AG04449 (cell line): ENCODE results near the gene COLEC12.
A peak's percentile ranks its signal among the peaks of the same experiment; 100 is the strongest.

ENCODE experiments used
- CTCF ChIA-PET: fragments of 350-600 bp; formaldehyde crosslinking; extraction: SDS; loops from one replicate; lab custom pipeline; 2021; ENCODE audit warnings: antibody characterized with exemption; lab: Yijun Ruan, JAX
- POLR2A ChIA-PET: fragments of 400-600, 350-600 bp; formaldehyde crosslinking; extraction: SDS; loops from one replicate; lab custom pipeline; 2020; ENCODE audit warnings: antibody characterized with exemption, inconsistent platforms; lab: Yijun Ruan, JAX
- DNase-seq: peaks from one replicate; pipeline ENCODE4 v3.0.0-alpha.2; 2010; ENCODE audit warnings: low read depth, low spot score
- H3K4me3 ChIP-seq: 2 replicates; pipeline ENCODE4 v1.5.1; 2011; ENCODE audit warnings: low read depth, mild to moderate bottlenecking, control low read depth, low read length
- TF ChIP-seq, protein P1 (sequence below): IDR thresholded peaks from one replicate; pipeline ENCODE4 v1.5.1; 2011; ENCODE audit warnings: mild to moderate bottlenecking, moderate library complexity, low read length, control low read depth, inconsistent platforms; ENCODE audit not compliant: insufficient read depth; ENCODE audit errors: missing control alignments

Gene COLEC12

DNA sequence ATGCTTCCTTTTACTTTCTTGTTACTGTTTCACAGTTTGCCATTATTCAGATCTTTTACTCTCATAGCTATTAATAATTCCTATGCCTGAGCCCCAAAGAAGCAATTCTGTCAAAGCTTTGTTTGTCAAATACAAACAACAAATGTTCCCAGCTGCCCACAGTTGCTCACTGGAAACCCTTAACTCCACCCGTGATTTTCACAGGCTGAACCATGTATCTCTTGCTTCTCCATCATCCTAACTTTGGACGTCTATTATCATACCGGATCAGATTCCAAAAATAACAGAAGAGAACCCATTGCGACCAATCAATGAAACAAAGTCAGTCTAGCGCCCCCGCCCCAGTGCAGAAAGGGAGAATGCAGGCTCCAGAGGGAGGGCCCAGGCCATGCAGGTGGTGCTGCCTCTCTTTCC, 24.2 kb downstream of the COLEC12 start:
- no peak for DNase-seq
- TF ChIP-seq, protein P1, sequence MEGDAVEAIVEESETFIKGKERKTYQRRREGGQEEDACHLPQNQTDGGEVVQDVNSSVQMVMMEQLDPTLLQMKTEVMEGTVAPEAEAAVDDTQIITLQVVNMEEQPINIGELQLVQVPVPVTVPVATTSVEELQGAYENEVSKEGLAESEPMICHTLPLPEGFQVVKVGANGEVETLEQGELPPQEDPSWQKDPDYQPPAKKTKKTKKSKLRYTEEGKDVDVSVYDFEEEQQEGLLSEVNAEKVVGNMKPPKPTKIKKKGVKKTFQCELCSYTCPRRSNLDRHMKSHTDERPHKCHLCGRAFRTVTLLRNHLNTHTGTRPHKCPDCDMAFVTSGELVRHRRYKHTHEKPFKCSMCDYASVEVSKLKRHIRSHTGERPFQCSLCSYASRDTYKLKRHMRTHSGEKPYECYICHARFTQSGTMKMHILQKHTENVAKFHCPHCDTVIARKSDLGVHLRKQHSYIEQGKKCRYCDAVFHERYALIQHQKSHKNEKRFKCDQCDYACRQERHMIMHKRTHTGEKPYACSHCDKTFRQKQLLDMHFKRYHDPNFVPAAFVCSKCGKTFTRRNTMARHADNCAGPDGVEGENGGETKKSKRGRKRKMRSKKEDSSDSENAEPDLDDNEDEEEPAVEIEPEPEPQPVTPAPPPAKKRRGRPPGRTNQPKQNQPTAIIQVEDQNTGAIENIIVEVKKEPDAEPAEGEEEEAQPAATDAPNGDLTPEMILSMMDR = no peak
- H3K4me3 ChIP-seq = no peak overlapping the region
- ChIA-PET CTCF (interaction anchor here (1.5 kb wide), 1 partner anchor 13 kb away, joined by 4 read pairs; no protein-coding TSS in a partner anchor), POLR2A (no interaction called here)

DNA sequence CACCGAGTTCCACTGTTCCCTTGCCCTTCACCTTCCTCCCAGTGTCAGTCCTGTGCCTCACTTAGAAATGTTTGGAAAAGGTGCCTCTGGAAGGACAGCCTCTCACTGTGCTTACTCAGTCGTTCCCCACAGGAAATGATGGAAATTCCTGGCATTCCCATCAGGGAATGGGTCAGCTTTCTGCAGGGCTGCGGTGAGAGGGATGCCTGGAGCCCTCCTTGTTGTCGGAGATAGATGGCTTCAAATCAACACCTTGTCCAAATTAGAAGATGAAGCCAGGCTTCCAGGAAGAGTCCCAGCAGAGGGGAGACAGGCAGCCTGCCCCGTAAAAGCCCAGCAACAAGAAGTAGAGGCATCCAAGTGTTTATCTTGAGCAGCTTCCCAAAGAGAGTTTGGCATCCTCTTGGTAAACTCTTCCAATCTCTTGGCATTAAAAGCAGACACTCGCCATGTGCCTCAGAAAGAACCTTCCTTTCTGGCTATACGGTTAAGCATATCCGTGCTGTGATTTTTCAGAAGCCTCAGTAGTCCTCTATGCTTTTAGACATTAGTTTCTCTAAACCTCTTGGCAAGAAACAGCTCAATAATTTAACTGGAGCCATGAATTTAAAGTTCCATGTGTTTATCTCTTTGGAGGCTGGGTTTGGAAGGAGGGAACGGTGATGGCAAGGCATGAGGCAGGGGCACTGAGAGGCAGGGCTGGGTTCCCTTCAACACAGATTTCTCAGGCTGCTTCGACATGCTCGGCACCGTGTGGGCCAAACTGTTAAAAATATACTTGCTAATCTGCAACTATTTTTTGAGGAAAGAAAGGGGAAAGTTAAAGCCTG, 25.1 kb downstream of the COLEC12 start:
- H3K4me3 ChIP-seq = no peak overlapping the region
- TF ChIP-seq, protein P1 = no peak
- DNase-seq = peak; percentile 70
- CTCF ChIA-PET = interaction anchor here (0.6 to 2.2 kb wide), 6 partner anchors 10 to 208 kb away, joined by 3 to 10 read pairs (median 4); partner anchors contain the start of gene THOC1
- POLR2A ChIA-PET = no interaction called here

DNA sequence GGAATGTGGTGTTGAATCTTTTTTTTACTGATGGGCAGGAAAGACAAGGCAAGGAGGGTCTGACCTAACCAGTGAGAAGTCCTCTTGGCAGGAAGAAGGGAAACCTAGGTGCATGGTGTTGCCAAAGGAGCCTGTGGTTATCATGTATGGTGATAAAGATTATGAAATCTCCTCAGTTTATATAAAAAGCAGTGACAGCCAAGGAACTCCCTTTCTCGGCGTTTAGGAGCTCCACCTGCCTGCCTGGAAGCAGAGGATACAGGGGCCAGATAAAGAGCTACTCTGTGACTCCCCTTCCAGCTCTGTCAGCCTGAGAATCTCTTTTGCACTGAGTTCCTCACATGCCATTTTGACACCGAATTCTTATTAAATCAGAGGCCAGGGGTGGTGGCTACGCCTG, 26.1 kb downstream of the COLEC12 start:
- no peak for DNase-seq
- TF ChIP-seq, protein P1 = no peak
- no peak overlapping the region for H3K4me3 ChIP-seq
- CTCF ChIA-PET = interaction anchor here (1.1 to 2.2 kb wide), 5 partner anchors 11 to 207 kb away, joined by 3 to 10 read pairs (median 4); partner anchors contain the start of gene THOC1
- POLR2A ChIA-PET = interaction anchor here (0.6 kb wide), 1 partner anchor 77 kb away, joined by 4 read pairs; no protein-coding TSS in a partner anchor

DNA sequence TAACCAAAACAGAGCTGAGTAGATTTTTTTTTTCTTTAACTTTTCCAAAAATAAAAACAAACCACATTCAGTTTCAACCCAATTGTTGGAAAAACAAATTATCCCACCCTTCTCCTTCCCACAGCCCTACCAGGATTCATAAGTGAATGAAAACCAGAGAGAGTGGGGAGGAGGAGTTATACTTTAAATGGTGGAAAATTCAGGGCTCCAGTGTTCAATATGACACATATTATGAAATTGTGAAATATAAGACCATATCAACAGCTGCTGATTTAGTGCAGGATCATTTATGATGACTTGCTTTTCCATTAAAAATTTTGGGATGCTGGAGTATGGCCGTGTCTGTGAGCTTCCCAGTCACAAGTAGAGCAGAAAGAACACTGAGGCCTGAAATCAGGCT, 26.7 kb downstream of the COLEC12 start:
- H3K4me3 ChIP-seq = no peak overlapping the region
- ChIA-PET POLR2A (no interaction called here), CTCF (interaction anchor here (1.0 to 2.2 kb wide), 5 partner anchors 11 to 180 kb away, joined by 3 to 10 read pairs (median 3); no protein-coding TSS in a partner anchor)
- no peak for DNase-seq
- TF ChIP-seq, protein P1 = no peak

DNA sequence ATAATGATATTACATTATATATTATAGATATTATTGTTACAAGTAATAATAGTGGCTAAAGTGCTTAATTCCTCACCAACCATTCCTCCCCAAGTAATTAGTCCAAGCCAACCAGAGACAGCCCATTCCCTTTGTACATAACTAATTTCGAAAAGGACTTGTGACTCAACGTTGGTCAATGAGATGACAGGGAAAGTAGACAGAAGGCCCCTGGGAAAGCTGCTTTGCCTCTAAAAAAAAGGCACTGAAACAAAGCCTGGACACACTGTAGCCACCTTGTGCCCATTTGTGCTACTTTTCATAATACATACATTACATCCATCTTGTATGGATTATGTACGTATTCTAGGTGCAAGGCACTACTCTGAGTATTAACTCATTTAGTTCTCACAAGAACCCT, 28.8 kb downstream of the COLEC12 start:
- POLR2A ChIA-PET = no interaction called here
- TF ChIP-seq, protein P1 = no peak
- CTCF ChIA-PET = interaction anchor here (0.8 kb wide), 1 partner anchor 25 kb away, joined by 4 read pairs; no protein-coding TSS in a partner anchor
- no peak overlapping the region for H3K4me3 ChIP-seq
- DNase-seq = no peak
